ENCODE measurements around the gene SLC9C1.

- TF ChIP-seq CTCF (IDR thresholded peaks at IDR 0.05) (no peak), POLR2AphosphoS5 (IDR thresholded peaks at IDR 0.05) (no peak), POLR2A (IDR thresholded peaks at IDR 0.05) (no peak), EP300 (IDR thresholded peaks at IDR 0.05) (no peak)
Measured at GRCh38 chr3:112247350-112247749, 46.7 kb downstream of the SLC9C1 start.

Data from stomach (tissue), 4 donors.